Islet precursor cell (in vitro differentiated cells): ENCODE measurements around the gene GSN.

Source experiments
- DNase-seq: peaks from one replicate; pipeline ENCODE4 v3.0.0-alpha.2; 2018

Gene GSN

GRCh38 chr9:121246821-121247561, 21.0 kb upstream of the GSN start:
- DNase-seq, result no peak

GRCh38 chr9:121249563-121249962, 18.4 kb upstream of the GSN start:
- DNase-seq, result no peak

GRCh38 chr9:121252104-121252851, 15.7 kb upstream of the GSN start:
- DNase-seq, result no peak

GRCh38 chr9:121253162-121253561, 14.8 kb upstream of the GSN start:
- no peak for DNase-seq

- peak; percentile 42 for DNase-seq
These were observed 14.0 kb upstream of the GSN start for GRCh38 chr9:121253821-121254501.

- DNase-seq, result peak; percentile 18
These were observed 8.5 kb upstream of the GSN start for GRCh38 chr9:121259498-121259897.

GRCh38 chr9:121259935-121260334, 8.0 kb upstream of the GSN start:
- DNase-seq, result peak; percentile 53

- peak; percentile 57 for DNase-seq
These were observed 7.4 kb upstream of the GSN start for GRCh38 chr9:121260457-121261106.

GRCh38 chr9:121261107-121261460, 6.9 kb upstream of the GSN start:
- peak; percentile 89 for DNase-seq

- no peak for DNase-seq
These were observed 6.2 kb upstream of the GSN start for GRCh38 chr9:121261755-121262154.

GRCh38 chr9:121262423-121262822, 5.5 kb upstream of the GSN start:
- DNase-seq, result peak; percentile 46

- DNase-seq, result peak; percentile 34
These were observed 5.0 kb upstream of the GSN start for GRCh38 chr9:121262953-121263352.

- peak; percentile 24 for DNase-seq
These were observed 1.6 kb upstream of the GSN start for GRCh38 chr9:121266356-121266755.

GRCh38 chr9:121266906-121267650, 884 bp upstream of the GSN start:
- DNase-seq, result peak; percentile 52

- no peak for DNase-seq
These were observed 562 bp downstream of the GSN start for GRCh38 chr9:121268598-121268850.

GRCh38 chr9:121268851-121269641, 1.1 kb downstream of the GSN start:
- DNase-seq, result peak; percentile 77

GRCh38 chr9:121269642-121270254, 1.8 kb downstream of the GSN start:
- peak; percentile 60 for DNase-seq

GRCh38 chr9:121271368-121272341, 3.7 kb downstream of the GSN start:
- no peak for DNase-seq

- no peak for DNase-seq
These were observed 4.5 kb downstream of the GSN start for GRCh38 chr9:121272401-121272948.
